CD4-positive, alpha-beta T cell treated with Interleukin-6 for 4 hours (primary cell): ENCODE data around the gene NTN4.
"Not testable (repeated sequence)": the region's sequence is repeated elsewhere in the genome, so short reads cannot be mapped to it uniquely, and the experiment has no call there.

Experiments used
- DNase-seq: peaks from one replicate; pipeline ENCODE4 v3.0.0-alpha.2; 2020; ENCODE audit warnings: mixed read lengths

The NTN4 gene

GRCh38 chr12:95796225-95796981, 5.8 kb upstream of the NTN4 start:
- DNase-seq, result no peak

GRCh38 chr12:95790917-95791849, 619 bp upstream of the NTN4 start:
- DNase-seq, result no peak

GRCh38 chr12:95789126-95790032, 1.2 kb downstream of the NTN4 start:
- no peak for DNase-seq

GRCh38 chr12:95788637-95789036, 1.9 kb downstream of the NTN4 start:
- DNase-seq, result no peak

- DNase-seq, result no peak
Measured at GRCh38 chr12:95787274-95787818, 3.2 kb downstream of the NTN4 start.

GRCh38 chr12:95784915-95785314, 5.6 kb downstream of the NTN4 start:
- no peak for DNase-seq

GRCh38 chr12:95784286-95784685, 6.3 kb downstream of the NTN4 start:
- DNase-seq, result no peak

GRCh38 chr12:95775466-95775865, 15.1 kb downstream of the NTN4 start:
- DNase-seq, result not testable (repeated sequence)

- no peak for DNase-seq
Measured at GRCh38 chr12:95774311-95775045, 16.1 kb downstream of the NTN4 start.

- no peak for DNase-seq
Measured at GRCh38 chr12:95773320-95773719, 17.2 kb downstream of the NTN4 start.

- DNase-seq, result no peak
Measured at GRCh38 chr12:95767703-95768102, 22.9 kb downstream of the NTN4 start.

GRCh38 chr12:95766356-95767019, 24.1 kb downstream of the NTN4 start:
- no peak for DNase-seq

- DNase-seq, result no peak
Measured at GRCh38 chr12:95764848-95765247, 25.7 kb downstream of the NTN4 start.

- no peak for DNase-seq
Measured at GRCh38 chr12:95763809-95764253, 26.7 kb downstream of the NTN4 start.

GRCh38 chr12:95762123-95762785, 28.3 kb downstream of the NTN4 start:
- DNase-seq, result no peak

- DNase-seq, result no peak
Measured at GRCh38 chr12:95760371-95760770, 30.2 kb downstream of the NTN4 start.

GRCh38 chr12:95759718-95760117, 30.8 kb downstream of the NTN4 start:
- no peak for DNase-seq

- DNase-seq, result no peak
Measured at GRCh38 chr12:95759039-95759438, 31.5 kb downstream of the NTN4 start.

- no peak for DNase-seq
Measured at GRCh38 chr12:95756362-95756761, 34.2 kb downstream of the NTN4 start.

GRCh38 chr12:95755261-95755865, 35.2 kb downstream of the NTN4 start:
- no peak for DNase-seq
